OCI-LY3 (cell line): ENCODE data around the gene MAD1L1.

Experiments
- H2AFZ ChIP-seq: fragments of 200-600, 300-600 bp; shearing (Covaris generic); 2 replicates; pipeline ENCODE4 v1.6.0; 2014; ENCODE audit warnings: antibody characterized with exemption, low read depth, low read length
- H3K27ac ChIP-seq: fragments of 200-600, 300-600 bp; sonication (generic); 2 replicates; pipeline ENCODE4 v1.5.1; 2014; ENCODE audit warnings: mild to moderate bottlenecking, low read length, moderate library complexity, mixed read lengths
- H3K27me3 ChIP-seq: fragments of 200-600, 300-600 bp; sonication (generic); 2 replicates; pipeline ENCODE4 v1.6.1; 2014; ENCODE audit warnings: low read depth, low read length, mixed read lengths
- H3K36me3 ChIP-seq: fragments of 200-600, 300-600 bp; sonication (generic); replicated peaks from 2 replicates; pipeline ENCODE3; 2014; ENCODE audit warnings: low read depth, low read length, mixed read lengths
- H3K4me1 ChIP-seq: fragments of 300-600, 200-600 bp; sonication (generic); 2 replicates; pipeline ENCODE4 v1.6.1; 2014; ENCODE audit warnings: low read length, mixed read lengths
- H3K4me2 ChIP-seq: fragments of 200-600, 300-600 bp; sonication (generic); 2 replicates; pipeline ENCODE4 v1.6.1; 2014; ENCODE audit warnings: low read length, mixed read lengths
- H3K4me3 ChIP-seq: fragments of 300-600, 200-600 bp; sonication (generic); 2 replicates; pipeline ENCODE4 v1.5.1; 2014; ENCODE audit warnings: antibody characterized with exemption, mild to moderate bottlenecking, low read length, moderate library complexity
- H3K79me2 ChIP-seq: fragments of 300-600, 200-600 bp; shearing (Covaris generic); 2 replicates; pipeline ENCODE4 v1.6.1; 2014; ENCODE audit warnings: mild to moderate bottlenecking, low read length, mixed read lengths
- H3K9ac ChIP-seq: fragments of 300-600, 200-600 bp; shearing (Covaris generic); 2 replicates; pipeline ENCODE4 v1.6.0; 2014; ENCODE audit warnings: mild to moderate bottlenecking, low read length, moderate library complexity
- H3K9me3 ChIP-seq: fragments of 200-600, 300-600 bp; shearing (Covaris generic); 2 replicates; pipeline ENCODE4 v1.6.1; 2014; ENCODE audit warnings: low read length, mixed read lengths; ENCODE audit not compliant: insufficient read depth
- H4K20me1 ChIP-seq: fragments of 200-600, 300-600 bp; sonication (generic); 2 replicates; pipeline ENCODE4 v1.6.1; 2016; ENCODE audit warnings: low read length, mixed read lengths; ENCODE audit not compliant: insufficient read depth
- CTCF ChIP-seq: fragments of 200-600, 300-600 bp; sonication (generic); IDR thresholded peaks from 2 replicates; pipeline ENCODE4 v1.5.1; 2014; ENCODE audit warnings: antibody characterized with exemption, low read length, low read depth
- EZH2phosphoT487 ChIP-seq: fragments of 200-600 bp; shearing (Covaris generic); IDR thresholded peaks from 2 replicates; pipeline ENCODE4 v1.6.1; 2018; ENCODE audit warnings: antibody characterized with exemption, mixed run types, low read depth

The MAD1L1 gene

GRCh38 chr7:2012044-2012900 lies 220.5 kb downstream of the MAD1L1 start:
- no peak for TF ChIP-seq CTCF
- TF ChIP-seq EZH2phosphoT487, result no peak

GRCh38 chr7:2011266-2012043 lies 221.3 kb downstream of the MAD1L1 start:
- H2AFZ ChIP-seq, result no peak overlapping the region
- H3K36me3 ChIP-seq, result no peaks in the 10 kb centered on the region
- TF ChIP-seq CTCF (no peak), EZH2phosphoT487 (no peak)
- H3K4me3 ChIP-seq, result no peak overlapping the region
- H3K9me3 ChIP-seq, result no peaks in the 10 kb centered on the region
- no peaks in the 10 kb centered on the region for H3K27me3 ChIP-seq
- no peak overlapping the region for H3K9ac ChIP-seq
- H3K79me2 ChIP-seq, result no peaks in the 10 kb centered on the region
- H3K4me1 ChIP-seq, result no peaks in the 10 kb centered on the region
- no peaks in the 10 kb centered on the region for H4K20me1 ChIP-seq
- H3K4me2 ChIP-seq, result no peak overlapping the region
- no peak overlapping the region for H3K27ac ChIP-seq

More at GRCh38 chr7:2012044-2012900, 220.5 kb downstream of the MAD1L1 start:
- H3K4me2 ChIP-seq, result no peak overlapping the region
- no peaks in the 10 kb centered on the region for H3K79me2 ChIP-seq
- H3K9ac ChIP-seq, result no peak overlapping the region
- H2AFZ ChIP-seq, result no peak overlapping the region
- H4K20me1 ChIP-seq, result no peaks in the 10 kb centered on the region
- H3K27ac ChIP-seq, result no peak overlapping the region
- H3K27me3 ChIP-seq, result no peaks in the 10 kb centered on the region
- no peaks in the 10 kb centered on the region for H3K4me1 ChIP-seq
- H3K36me3 ChIP-seq, result no peaks in the 10 kb centered on the region
- H3K9me3 ChIP-seq, result no peaks in the 10 kb centered on the region
- no peak overlapping the region for H3K4me3 ChIP-seq

- no peaks in the 10 kb centered on the region for H3K4me1 ChIP-seq
- no peak overlapping the region for H3K9ac ChIP-seq
- TF ChIP-seq EZH2phosphoT487, result no peak
- no peak for TF ChIP-seq CTCF
- H3K4me2 ChIP-seq, result no peak overlapping the region
- H2AFZ ChIP-seq, result no peak overlapping the region
- H3K9me3 ChIP-seq, result no peaks in the 10 kb centered on the region
- no peaks in the 10 kb centered on the region for H3K27me3 ChIP-seq
- H3K36me3 ChIP-seq, result no peaks in the 10 kb centered on the region
- no peak overlapping the region for H3K4me3 ChIP-seq
- no peaks in the 10 kb centered on the region for H4K20me1 ChIP-seq
- no peaks in the 10 kb centered on the region for H3K79me2 ChIP-seq
- no peak overlapping the region for H3K27ac ChIP-seq
Measured at GRCh38 chr7:2010551-2011265, 222.0 kb downstream of the MAD1L1 start.

GRCh38 chr7:2010101-2010500 lies 222.6 kb downstream of the MAD1L1 start:
- no peaks in the 10 kb centered on the region for H3K36me3 ChIP-seq
- H3K4me3 ChIP-seq, result no peak overlapping the region
- no peaks in the 10 kb centered on the region for H3K79me2 ChIP-seq
- no peak overlapping the region for H2AFZ ChIP-seq
- no peaks in the 10 kb centered on the region for H4K20me1 ChIP-seq
- no peaks in the 10 kb centered on the region for H3K27me3 ChIP-seq
- H3K27ac ChIP-seq, result no peak overlapping the region
- TF ChIP-seq CTCF (no peak), EZH2phosphoT487 (no peak)
- no peaks in the 10 kb centered on the region for H3K4me1 ChIP-seq
- no peaks in the 10 kb centered on the region for H3K9me3 ChIP-seq
- H3K4me2 ChIP-seq, result no peak overlapping the region
- no peak overlapping the region for H3K9ac ChIP-seq
